Heart right ventricle (tissue), 16 donors: ENCODE data around the gene FAM234A. TPM values are rescaled to one million over a fixed set of nuclear protein-coding genes. Genes with fewer than 3 reads are reported as not detected.

Experiments used
- ATAC-seq, 8 donors: fragments of 200-7000 bp; cut with Tn5 transposase; one replicate each; pipeline ENCODE4 v1.9.1; 2020; ENCODE audit warnings: mild to moderate bottlenecking in 8 of 8, moderate library complexity in 8 of 8, moderate number of reproducible peaks in 1 of 8
- DNase-seq, 2 donors: peaks; one replicate each; pipeline ENCODE4 v3.0.0-alpha.2; 2020
- H3K27ac ChIP-seq, 10 donors: fragments of 200-600 bp; sonication (generic) in 2 of 10; one replicate each; pipeline versions ENCODE4 v1.5.0 to v1.8.0; 2020 to 2022; ENCODE audit warnings: mild to moderate bottlenecking in 3 of 10
- H3K27me3 ChIP-seq, 7 donors: fragments of 200-600 bp; one replicate each; pipeline ENCODE4 v1.8.0; 2021 to 2022; ENCODE audit warnings: mild to moderate bottlenecking in 2 of 7
- H3K36me3 ChIP-seq, 9 donors: fragments of 200-600 bp; sonication (generic) in 1 of 9; one replicate each; pipeline versions ENCODE4 v1.5.0 to v1.8.0; 2020 to 2022; ENCODE audit warnings: mild to moderate bottlenecking in 2 of 9
- H3K4me1 ChIP-seq, 9 donors: fragments of 200-600 bp; sonication (generic) in 1 of 9; one replicate each; pipeline versions ENCODE4 v1.5.0 to v1.8.0; 2020 to 2022; ENCODE audit warnings: mild to moderate bottlenecking in 4 of 9
- H3K4me3 ChIP-seq, 10 donors: fragments of 200-600 bp; sonication (generic) in 2 of 10; one replicate each; pipeline versions ENCODE4 v1.5.0 to v1.8.0; 2020 to 2022; ENCODE audit warnings: mild to moderate bottlenecking in 7 of 10, moderate library complexity in 2 of 10
- H3K9me3 ChIP-seq, 11 donors: fragments of 200-600 bp in 10 of 11; sonication (generic) in 2 of 11; one replicate each; pipeline versions ENCODE4 v1.5.0 to v1.8.0; 2013 to 2022; ENCODE audit warnings: mild to moderate bottlenecking in 2 of 11, control low read depth in 1 of 11, moderate library complexity in 1 of 11
- WGBS, 2 donors: extraction: QIAGEN DNeasy Blood & Tissue Kit; methylation state at CpG; one replicate each; pipeline ENCODE4 v1.1.7; 2013; ENCODE audit warnings: inconsistent platforms in 1 of 2; 5-methylcytosine and 5-hydroxymethylcytosine counted together
- intact Hi-C, 10 donors: fragments of 100-400 bp; cut with DNase I; formaldehyde crosslinking; loops; one replicate each; pipeline versions ENCODE4 v1.11.1 to v1.14.2; 2022
- polyA plus RNA-seq, 2 donors: library from polyadenylated mRNA; stranded (reverse); fragments of 200-250 nt; gene quantifications; one replicate each; pipeline ENCODE4 v1.2.3, GENCODE V29; 2013
- total RNA-seq, 10 donors: library from RNA; stranded (reverse); fragmentation: NEBNext Ultra II Directional in 3 of 10; extraction: Animal tissue kit (Norgen Biotek cat#: 25700) in 3 of 10; gene quantifications; one replicate each; pipeline versions ENCODE4 v1.2.1 to v1.2.4, GENCODE V29; 2021 to 2023
- TF ChIP-seq, protein P1 (sequence below), 9 donors: fragments of 200-600 bp; sonication (generic) in 2 of 9; IDR thresholded peaks; one replicate each; pipeline versions ENCODE4 v1.5.0 to v1.8.0; 2021 to 2022; ENCODE audit warnings: antibody characterized with exemption in 9 of 9, mild to moderate bottlenecking in 5 of 9, moderate library complexity in 1 of 9
- donor health status: Arrhythmogenic right ventricular cardiomyopathy.
- donor health status: ischemic (EF 13 %, LVEDD 7.1; RV severe dilation, severe dysfunction).
- donor health status: healthy with polysubstance abuse.
- donor health status: DM: no; HTN: yes; CAD: no.
- donor health status: DM: no; HTN: no; CAD: no.
- donor health status: ischemic (EF 25% LVEDD 6.9; RV normal size, moderate dysfunction).
- donor health status: ischemic (EF 25% LVEDD 5.7; RV mildly dilated, moderate dysfunction).
- donor health status: healthy.
- donor health status: DM: yes; HTN: yes; CAD: no.
- donor health status: Ischemic cardiomyopathy.
- donor health status: ischemic (EF 35%, LVEDD 5.7; RV mildly dilated, moderate dysfunction).
- donor health status: nonischemic (EF 11% LVEDD 7.7; RV severe dilation, severe dysfunction).
- donor health status: DM: yes; HTN: yes; CAD: no.
- donor health status: PGD.
- donor health status: ischemic (EF 29% LVEDD 5.4; RV normal size, mild dysfunction).
- donor health status: nonischemic (EF 23%, LVEDD 6.1; RV moderate dilation, normal function).

The FAM234A gene
- total and polyA plus RNA-seq, 12 donors: 70.5 to 200 (median 154) TPM

GRCh38 chr16:261031-261691 lies 26.5 kb downstream of the FAM234A start:
- WGBS, 2 donors: 72 to 86% methylated on average over 28 of the region's 28 CpGs
- intact Hi-C loops: no loop called here
- Histone ChIP-seq H3K4me3 (no peak overlapping the region), H3K27ac (no peak overlapping the region), H3K9me3 (no peaks in the 10 kb centered on the region), H3K36me3 (peaks cover 0 to 91% (median 42%) of the 10 kb centered on the region in 9 donors), H3K27me3 (no peaks in the 10 kb centered on the region), H3K4me1 (no peaks in the 10 kb centered on the region)
- peak in 2 of 8 donors; percentile 8 to 20 for ATAC-seq
- DNase-seq: no peak
- TF ChIP-seq, protein P1, sequence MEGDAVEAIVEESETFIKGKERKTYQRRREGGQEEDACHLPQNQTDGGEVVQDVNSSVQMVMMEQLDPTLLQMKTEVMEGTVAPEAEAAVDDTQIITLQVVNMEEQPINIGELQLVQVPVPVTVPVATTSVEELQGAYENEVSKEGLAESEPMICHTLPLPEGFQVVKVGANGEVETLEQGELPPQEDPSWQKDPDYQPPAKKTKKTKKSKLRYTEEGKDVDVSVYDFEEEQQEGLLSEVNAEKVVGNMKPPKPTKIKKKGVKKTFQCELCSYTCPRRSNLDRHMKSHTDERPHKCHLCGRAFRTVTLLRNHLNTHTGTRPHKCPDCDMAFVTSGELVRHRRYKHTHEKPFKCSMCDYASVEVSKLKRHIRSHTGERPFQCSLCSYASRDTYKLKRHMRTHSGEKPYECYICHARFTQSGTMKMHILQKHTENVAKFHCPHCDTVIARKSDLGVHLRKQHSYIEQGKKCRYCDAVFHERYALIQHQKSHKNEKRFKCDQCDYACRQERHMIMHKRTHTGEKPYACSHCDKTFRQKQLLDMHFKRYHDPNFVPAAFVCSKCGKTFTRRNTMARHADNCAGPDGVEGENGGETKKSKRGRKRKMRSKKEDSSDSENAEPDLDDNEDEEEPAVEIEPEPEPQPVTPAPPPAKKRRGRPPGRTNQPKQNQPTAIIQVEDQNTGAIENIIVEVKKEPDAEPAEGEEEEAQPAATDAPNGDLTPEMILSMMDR (IDR thresholded peaks at IDR 0.05): no peak

DNA sequence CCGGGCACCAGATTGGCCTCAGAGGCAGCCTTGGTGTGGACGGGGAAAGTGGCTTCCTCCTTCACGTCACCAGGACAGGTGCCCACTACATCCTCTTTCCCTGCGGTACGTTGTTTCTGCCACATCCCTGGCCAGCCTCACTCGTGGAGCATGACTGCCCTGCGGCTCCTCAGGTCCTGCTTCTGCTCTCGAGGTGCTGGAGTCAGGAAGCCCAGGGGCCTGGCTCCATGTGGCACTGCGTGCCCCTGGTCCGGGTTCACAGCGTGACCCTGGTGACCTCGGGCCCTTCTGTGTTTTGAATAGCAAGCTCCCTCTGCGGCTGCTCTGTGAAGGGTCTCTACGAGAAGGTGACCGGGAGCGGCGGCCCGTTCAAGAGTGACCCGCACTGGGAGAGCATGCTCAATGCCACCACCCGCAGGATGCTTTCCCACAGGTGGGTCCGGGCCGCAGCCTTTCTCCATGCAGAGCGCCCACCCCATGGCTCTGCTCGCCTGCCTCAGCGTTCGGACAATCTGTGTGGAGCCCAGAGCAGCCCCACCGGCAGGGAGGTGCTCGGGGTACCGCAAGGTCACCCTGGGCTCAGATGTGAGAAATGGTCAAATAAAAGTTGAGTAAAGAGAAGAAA lies 27.6 kb downstream of the FAM234A start:
- H3K4me3 ChIP-seq: no peak overlapping the region
- no peaks in the 10 kb centered on the region for H3K27me3 ChIP-seq
- no peaks in the 10 kb centered on the region for H3K4me1 ChIP-seq
- WGBS, 2 donors: 94% methylated on average over 29 of the region's 29 CpGs
- TF ChIP-seq, protein P1 (IDR thresholded peaks at IDR 0.05): no peak
- H3K9me3 ChIP-seq: no peaks in the 10 kb centered on the region
- peaks cover 0 to 81% (median 42%) of the 10 kb centered on the region in 9 donors for H3K36me3 ChIP-seq
- intact Hi-C loops: no loop called here
- H3K27ac ChIP-seq: no peak overlapping the region
- no peak for DNase-seq
- no peak for ATAC-seq

- TF ChIP-seq, protein P1 (IDR thresholded peaks at IDR 0.05): no peak
- H3K4me3 ChIP-seq: no peak overlapping the region
- no peaks in the 10 kb centered on the region for H3K27me3 ChIP-seq
- H3K36me3 ChIP-seq: peaks cover 0 to 73% (median 42%) of the 10 kb centered on the region in 9 donors
- H3K4me1 ChIP-seq: no peaks in the 10 kb centered on the region
- DNase-seq (no peak), ATAC-seq (no peak)
- WGBS, 2 donors: 93 to 95% methylated on average over 35 of the region's 35 CpGs
- intact Hi-C loops: no loop called here
- H3K27ac ChIP-seq: no peak overlapping the region
- no peaks in the 10 kb centered on the region for H3K9me3 ChIP-seq
These were observed 28.7 kb downstream of the FAM234A start for GRCh38 chr16:263182-263774.

DNA sequence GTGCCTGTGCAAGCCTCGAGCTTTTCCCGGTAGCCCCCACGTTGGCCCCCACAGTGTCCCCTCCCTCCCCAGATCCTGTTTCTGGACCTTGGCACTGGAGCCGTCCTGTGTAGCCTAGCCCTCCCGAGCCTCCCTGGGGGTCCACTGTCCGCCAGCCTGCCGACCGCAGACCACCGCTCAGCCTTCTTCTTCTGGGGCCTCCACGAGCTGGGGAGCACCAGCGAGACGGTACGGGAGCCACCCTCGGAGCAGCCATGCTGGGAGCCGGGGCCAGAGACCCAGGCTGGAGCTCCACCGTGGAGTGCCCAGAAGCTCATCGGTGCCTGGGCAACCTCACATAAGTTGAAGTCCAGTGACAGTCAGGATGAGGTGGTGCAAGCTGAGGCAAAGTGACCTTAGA lies 29.3 kb downstream of the FAM234A start:
- H3K27me3 ChIP-seq: no peaks in the 10 kb centered on the region
- 92 to 95% methylated on average over 14 to 17 of the region's 17 CpGs for WGBS, 2 donors
- TF ChIP-seq, protein P1 (IDR thresholded peaks at IDR 0.05): no peak
- H3K9me3 ChIP-seq: no peaks in the 10 kb centered on the region
- intact Hi-C loops: no loop called here
- DNase-seq (no peak), ATAC-seq (no peak)
- H3K4me3 ChIP-seq: no peak overlapping the region
- H3K4me1 ChIP-seq: no peaks in the 10 kb centered on the region
- H3K36me3 ChIP-seq: peaks cover 0 to 70% (median 42%) of the 10 kb centered on the region in 9 donors
- no peak overlapping the region for H3K27ac ChIP-seq
